NCI-H1417 treated with DMSO at 0.1 percent for 48 hours (cell line): ENCODE data around the gene SYNRG.
"Not testable (repeated sequence)": the region's sequence is repeated elsewhere in the genome, so short reads cannot be mapped to it uniquely, and the experiment has no call there.

Experiments used
- DNase-seq: peaks from one replicate; lab custom pipeline; 2025; lab: John Stamatoyannopoulos, UW

Gene SYNRG

GRCh38 chr17:37609170-37610040 is at the start of gene SYNRG:
Gene SYNRG, minus strand, starts transcription at chr17:37609418. Its CDS starts 63 bp downstream, at chr17:37609355.
- peak; percentile 88 for DNase-seq

GRCh38 chr17:37657202-37657601 is 48.0 kb upstream of the SYNRG start:
- no peak for DNase-seq

GRCh38 chr17:37651849-37652248 is 42.6 kb upstream of the SYNRG start:
- DNase-seq, result no peak

- no peak for DNase-seq
These were observed 41.3 kb upstream of the SYNRG start for GRCh38 chr17:37650419-37651003.

- no peak for DNase-seq
These were observed 39.3 kb upstream of the SYNRG start for GRCh38 chr17:37648555-37648954.

GRCh38 chr17:37647856-37648255 is 38.6 kb upstream of the SYNRG start:
- no peak for DNase-seq

- DNase-seq, result no peak
These were observed 34.7 kb upstream of the SYNRG start for GRCh38 chr17:37643869-37644268.

- DNase-seq, result peak; percentile 74
These were observed 34.0 kb upstream of the SYNRG start, which contains the start of gene DDX52 for GRCh38 chr17:37643118-37643766. Gene DDX52, minus strand, starts transcription at chr17:37643446. Its CDS starts 26 bp downstream, at chr17:37643420.

GRCh38 chr17:37642681-37643080 is 33.5 kb upstream of the SYNRG start:
- DNase-seq, result no peak

GRCh38 chr17:37640015-37640414 is 30.8 kb upstream of the SYNRG start:
- DNase-seq, result no peak

- DNase-seq, result no peak
These were observed 28.7 kb upstream of the SYNRG start for GRCh38 chr17:37637956-37638355.

GRCh38 chr17:37616430-37616829 is 7.2 kb upstream of the SYNRG start:
- not testable (repeated sequence) for DNase-seq

GRCh38 chr17:37614823-37615222 is 5.6 kb upstream of the SYNRG start:
- no peak for DNase-seq

GRCh38 chr17:37614391-37614790 is 5.2 kb upstream of the SYNRG start:
- no peak for DNase-seq

- DNase-seq, result no peak
These were observed 1.8 kb upstream of the SYNRG start for GRCh38 chr17:37610971-37611370.

- not testable (repeated sequence) for DNase-seq
These were observed 813 bp upstream of the SYNRG start for GRCh38 chr17:37610041-37610420.

GRCh38 chr17:37608351-37609169 is 658 bp downstream of the SYNRG start:
- peak; percentile 33 for DNase-seq

GRCh38 chr17:37607637-37608331 is 1.4 kb downstream of the SYNRG start:
- DNase-seq, result no peak

GRCh38 chr17:37605813-37606505 is 3.3 kb downstream of the SYNRG start:
- DNase-seq, result no peak

- no peak for DNase-seq
These were observed 4.1 kb downstream of the SYNRG start for GRCh38 chr17:37605081-37605480.

GRCh38 chr17:37604556-37604955 is 4.7 kb downstream of the SYNRG start:
- DNase-seq, result no peak
